ENCODE data around the gene MYO18A. TPM values are rescaled to one million over a fixed set of nuclear protein-coding genes. Genes with fewer than 3 reads are reported as not detected.

Gene MYO18A
- total RNA-seq, 1 donor from 2014 or later, result 28.8 TPM

GRCh38 chr17:29123111-29123510, 57.1 kb downstream of the MYO18A start:
- no peak overlapping the region for H3K4me3 Mint-ChIP-seq (ENCODE audit: unreplicated experiment)
- H3K27me3 Mint-ChIP-seq (ENCODE audit: unreplicated experiment), result no peaks in the 10 kb centered on the region
- no peak for TF ChIP-seq CTCF (IDR thresholded peaks at IDR 0.05)
- no peak for DNase-seq (ENCODE audit: extremely low spot score, unreplicated experiment)
- no peak overlapping the region for H3K27ac Mint-ChIP-seq (ENCODE audit: unreplicated experiment)
- H3K9me3 Mint-ChIP-seq (ENCODE audit: unreplicated experiment), result no peaks in the 10 kb centered on the region
- peaks cover 3% of the 10 kb centered on the region for H3K4me1 Mint-ChIP-seq (ENCODE audit: unreplicated experiment)
- H3K36me3 Mint-ChIP-seq (ENCODE audit: unreplicated experiment), result peaks cover 8% of the 10 kb centered on the region

GRCh38 chr17:29121442-29121841, 58.8 kb downstream of the MYO18A start:
- Mint-ChIP-seq H3K27me3 (ENCODE audit: unreplicated experiment) (no peaks in the 10 kb centered on the region), H3K9me3 (ENCODE audit: unreplicated experiment) (no peaks in the 10 kb centered on the region), H3K36me3 (ENCODE audit: unreplicated experiment) (peaks cover 8% of the 10 kb centered on the region), H3K4me1 (ENCODE audit: unreplicated experiment) (peaks cover 4% of the 10 kb centered on the region), H3K4me3 (ENCODE audit: unreplicated experiment) (no peak overlapping the region), H3K27ac (ENCODE audit: unreplicated experiment) (no peak overlapping the region)
- DNase-seq (ENCODE audit: extremely low spot score, unreplicated experiment), result no peak
- TF ChIP-seq CTCF (IDR thresholded peaks at IDR 0.05), result no peak

- Mint-ChIP-seq H3K27me3 (ENCODE audit: unreplicated experiment) (no peaks in the 10 kb centered on the region), H3K4me1 (ENCODE audit: unreplicated experiment) (peaks cover 4% of the 10 kb centered on the region), H3K4me3 (ENCODE audit: unreplicated experiment) (no peak overlapping the region), H3K27ac (ENCODE audit: unreplicated experiment) (no peak overlapping the region), H3K36me3 (ENCODE audit: unreplicated experiment) (peaks cover 8% of the 10 kb centered on the region), H3K9me3 (ENCODE audit: unreplicated experiment) (no peaks in the 10 kb centered on the region)
- no peak for TF ChIP-seq CTCF (IDR thresholded peaks at IDR 0.05)
- no peak for DNase-seq (ENCODE audit: extremely low spot score, unreplicated experiment)
Measured at GRCh38 chr17:29120433-29120832, 59.8 kb downstream of the MYO18A start.

GRCh38 chr17:29119265-29119664, 60.9 kb downstream of the MYO18A start:
- Mint-ChIP-seq H3K36me3 (ENCODE audit: unreplicated experiment) (peaks cover 8% of the 10 kb centered on the region), H3K27me3 (ENCODE audit: unreplicated experiment) (no peaks in the 10 kb centered on the region), H3K4me1 (ENCODE audit: unreplicated experiment) (peaks cover 4% of the 10 kb centered on the region), H3K4me3 (ENCODE audit: unreplicated experiment) (no peak overlapping the region), H3K27ac (ENCODE audit: unreplicated experiment) (no peak overlapping the region), H3K9me3 (ENCODE audit: unreplicated experiment) (no peaks in the 10 kb centered on the region)
- TF ChIP-seq CTCF (IDR thresholded peaks at IDR 0.05), result no peak
- DNase-seq (ENCODE audit: extremely low spot score, unreplicated experiment), result no peak

GRCh38 chr17:29116804-29117753, 63.1 kb downstream of the MYO18A start:
- no peak overlapping the region for H3K27ac Mint-ChIP-seq (ENCODE audit: unreplicated experiment)
- H3K27me3 Mint-ChIP-seq (ENCODE audit: unreplicated experiment), result no peaks in the 10 kb centered on the region
- H3K4me1 Mint-ChIP-seq (ENCODE audit: unreplicated experiment), result peaks cover 6% of the 10 kb centered on the region
- H3K4me3 Mint-ChIP-seq (ENCODE audit: unreplicated experiment), result no peak overlapping the region
- peaks cover 8% of the 10 kb centered on the region for H3K36me3 Mint-ChIP-seq (ENCODE audit: unreplicated experiment)
- no peaks in the 10 kb centered on the region for H3K9me3 Mint-ChIP-seq (ENCODE audit: unreplicated experiment)
- DNase-seq (ENCODE audit: extremely low spot score, unreplicated experiment), result peak; percentile 90
- peak; percentile 87 for TF ChIP-seq CTCF (IDR thresholded peaks at IDR 0.05)
